Pancreas (tissue), 10 donors: ENCODE measurements around the gene CILP2. TPM values are rescaled to one million over a fixed set of nuclear protein-coding genes. Genes with fewer than 3 reads are reported as not detected.

Experiments used
- ATAC-seq, 4 donors: fragments of 200-7000 bp; cut with Tn5 transposase; one replicate each; pipeline versions ENCODE4 v1.8.0 to v1.9.1; 2020; ENCODE audit warnings: mild to moderate bottlenecking in 4 of 4, moderate library complexity in 4 of 4
- DNase-seq, 6 donors: peaks; one replicate each; pipeline ENCODE4 v3.0.0-alpha.2; 2020
- FAIRE-seq: peaks from 2 replicates; lab custom pipeline; 2012; peaks lifted over from hg19 to GRCh38; lab: Jason Lieb, UNC
- H3K27ac ChIP-seq, 4 donors: fragments of 200-600 bp; sonication (generic); 1 replicate in 3 of 4; 2 replicates in 1 of 4; pipeline versions ENCODE4 v1.5.0 to v1.8.0; 2020
- H3K27me3 ChIP-seq, 4 donors: fragments of 200-600 bp; one replicate each; pipeline ENCODE4 v1.8.0; 2021
- H3K36me3 ChIP-seq, 3 donors: fragments of 200-600 bp; sonication (generic) in 1 of 3; one replicate each; pipeline versions ENCODE4 v1.5.0 to v1.8.0; 2020 to 2021
- H3K4me1 ChIP-seq, 3 donors: fragments of 200-600 bp; one replicate each; pipeline ENCODE4 v1.8.0; 2021
- H3K4me3 ChIP-seq, 4 donors: fragments of 200-600 bp; sonication (generic) in 2 of 4; one replicate each; pipeline versions ENCODE4 v1.5.0 to v1.8.0; 2020 to 2021
- H3K9me3 ChIP-seq, 4 donors: fragments of 200-600 bp; one replicate each; pipeline ENCODE4 v1.8.0; 2021
- CTCF ChIP-seq, 4 donors: fragments of 200-600 bp; sonication (generic) in 3 of 4; IDR thresholded peaks; one replicate each; pipeline versions ENCODE4 v1.5.0 to v1.8.0; 2021; ENCODE audit warnings: antibody characterized with exemption in 4 of 4
- WGBS, 2 donors: extraction: QIAGEN DNeasy Blood & Tissue Kit; methylation state at CpG; one replicate each; pipeline ENCODE4 v1.1.7; 2013; 5-methylcytosine and 5-hydroxymethylcytosine counted together
- intact Hi-C, 3 donors: fragments of 100-400 bp; cut with DNase I; formaldehyde crosslinking; loops; one replicate each; pipeline versions ENCODE4 v1.11.1 to v1.14.2; 2022
- polyA plus RNA-seq, 2 donors: library from polyadenylated mRNA; stranded (reverse); fragments of 200-250 nt; gene quantifications; one replicate each; pipeline ENCODE4 v1.2.3, GENCODE V29; 2013
- total RNA-seq, 6 donors: library from RNA; stranded (reverse); fragmentation: NEBNext Ultra II Directional in 4 of 6; extraction: Animal tissue kit (Norgen Biotek cat#: 25700) in 4 of 6; gene quantifications; one replicate each; pipeline versions ENCODE4 v1.2.1 to v1.2.4, GENCODE V29; 2021 to 2023
- donor health status: healthy with polysubstance abuse.
- donor health status: DM: no; HTN: no; CAD: no; lungs with moderate emphysema.
- donor health status: DM: no; HTN: no; CAD: no.
- donor health status: control.
- donor health status: control.
- donor health status: Bipolar disorder and iron deficiency.
- donor health status: DM: yes; HTN: yes; CAD: no.
- donor health status: DM: no; HTN: no; CAD: no.
- donor health status: DM: no; HTN: no; CAD: no.
- donor health status: DM: yes; HTN: yes; CAD: no.

CILP2 gene
- total and polyA plus RNA-seq, 8 donors, result 0.12 to 1.4 TPM; not detected in 6

DNA sequence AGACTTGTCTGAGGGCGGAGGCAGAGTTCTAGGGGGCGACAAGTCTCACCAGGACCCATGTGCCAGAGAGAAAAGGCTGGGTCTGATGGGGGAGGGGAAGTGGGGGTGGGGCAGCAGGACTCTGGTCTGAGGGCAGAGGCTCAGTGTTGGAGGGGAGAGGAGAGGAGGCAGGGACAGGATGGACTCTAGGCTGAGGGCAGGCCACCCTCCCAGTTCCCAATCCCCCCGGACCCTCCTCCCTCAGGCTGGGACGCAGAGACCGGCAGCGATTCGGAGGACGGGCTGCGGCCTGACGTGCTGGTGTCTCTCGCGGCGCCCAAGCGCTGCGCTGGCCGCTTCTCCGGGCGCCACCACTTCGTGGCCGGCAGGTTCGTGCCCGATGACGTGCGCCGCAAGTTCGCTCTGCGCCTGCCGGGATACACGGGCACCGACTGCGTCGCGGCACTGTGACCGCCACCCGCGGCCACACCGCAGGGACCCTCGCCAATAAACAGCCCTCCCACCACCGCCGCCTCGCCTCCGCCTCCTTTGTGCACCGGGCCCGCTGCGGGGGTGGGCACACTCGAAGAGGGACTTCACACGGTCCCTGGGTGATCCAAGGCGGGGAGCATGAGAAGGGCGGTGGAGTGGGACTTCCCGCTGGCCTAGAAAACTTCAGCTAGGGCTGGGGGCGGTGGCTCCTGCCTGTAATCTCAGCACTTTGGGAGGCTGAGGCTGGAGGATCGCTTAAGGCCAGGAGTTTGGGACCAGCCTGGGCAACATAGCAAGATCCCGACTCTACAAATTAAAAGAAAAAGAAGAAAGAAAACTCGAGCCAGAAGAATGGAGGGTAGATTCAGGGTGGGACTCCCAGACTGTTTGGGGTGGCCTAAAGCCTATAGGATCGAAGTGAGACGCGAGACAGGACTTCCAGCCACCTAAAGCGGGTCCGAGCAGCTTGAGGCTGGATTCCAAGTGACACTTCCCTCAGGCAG is 703 bp upstream of the CILP2 start:
- H3K4me1 ChIP-seq, result peaks cover 0 to 15% (median 0%) of the 10 kb centered on the region in 3 donors
- TF ChIP-seq CTCF (IDR thresholded peaks at IDR 0.05), result no peak
- peak in 2 of 4 donors; percentile 14 to 28 for ATAC-seq

GRCh38 chr19:19538785-19539166 is 711 bp downstream of the CILP2 start:
- Histone ChIP-seq H3K27me3 (peaks cover 0 to 14% (median 0%) of the 10 kb centered on the region in 4 donors), H3K27ac (no peak overlapping the region), H3K36me3 (no peaks in the 10 kb centered on the region), H3K4me1 (peaks cover 0 to 15% (median 0%) of the 10 kb centered on the region in 3 donors), H3K9me3 (no peaks in the 10 kb centered on the region), H3K4me3 (peak overlapping the region in 1 of 4 donors; percentile 34)
- 28 to 30% methylated on average over 7 of the region's 7 CpGs for WGBS, 2 donors
- TF ChIP-seq CTCF (IDR thresholded peaks at IDR 0.05), result no peak
- intact Hi-C loops, result loop anchor here in 1 of 3 donors (10.0 kb wide), 1 partner anchor 416 kb away; no protein-coding TSS in a partner anchor
- FAIRE-seq (no peak), DNase-seq (peak in 1 of 6 donors; percentile 14), ATAC-seq (no peak)

More for the DNA sequence above, 703 bp upstream of the CILP2 start:
- H3K36me3 ChIP-seq, result no peaks in the 10 kb centered on the region
- H3K9me3 ChIP-seq, result no peaks in the 10 kb centered on the region
- H3K27ac ChIP-seq, result no peak overlapping the region
- intact Hi-C loops, result loop anchor here in 1 of 3 donors (10.0 kb wide), 1 partner anchor 417 kb away; no protein-coding TSS in a partner anchor
- FAIRE-seq, result no peak
- peak overlapping the region in 1 of 4 donors; percentile 34 for H3K4me3 ChIP-seq
- 19 to 20% methylated on average over 56 to 59 of the region's 59 CpGs for WGBS, 2 donors
- peaks cover 0 to 14% (median 0%) of the 10 kb centered on the region in 4 donors for H3K27me3 ChIP-seq
- DNase-seq, result peak in 2 of 6 donors; percentile 30 to 70

- Histone ChIP-seq H3K9me3 (no peaks in the 10 kb centered on the region), H3K4me1 (peaks cover 0 to 15% (median 0%) of the 10 kb centered on the region in 3 donors), H3K27me3 (peaks cover 0 to 14% (median 0%) of the 10 kb centered on the region in 4 donors), H3K36me3 (no peaks in the 10 kb centered on the region), H3K27ac (no peak overlapping the region), H3K4me3 (no peak overlapping the region)
- no peak for FAIRE-seq
- intact Hi-C loops, result loop anchor here (10.0 kb wide), 3 partner anchors 95 to 415 kb away; no protein-coding TSS in a partner anchor
- 34 to 44% methylated on average over 19 of the region's 19 CpGs for WGBS, 2 donors
- DNase-seq, result peak in 2 of 6 donors; percentile 19 to 77
- ATAC-seq, result no peak
- TF ChIP-seq CTCF (IDR thresholded peaks at IDR 0.05), result no peak
Measured at GRCh38 chr19:19539698-19540063, 1.6 kb downstream of the CILP2 start.

DNA sequence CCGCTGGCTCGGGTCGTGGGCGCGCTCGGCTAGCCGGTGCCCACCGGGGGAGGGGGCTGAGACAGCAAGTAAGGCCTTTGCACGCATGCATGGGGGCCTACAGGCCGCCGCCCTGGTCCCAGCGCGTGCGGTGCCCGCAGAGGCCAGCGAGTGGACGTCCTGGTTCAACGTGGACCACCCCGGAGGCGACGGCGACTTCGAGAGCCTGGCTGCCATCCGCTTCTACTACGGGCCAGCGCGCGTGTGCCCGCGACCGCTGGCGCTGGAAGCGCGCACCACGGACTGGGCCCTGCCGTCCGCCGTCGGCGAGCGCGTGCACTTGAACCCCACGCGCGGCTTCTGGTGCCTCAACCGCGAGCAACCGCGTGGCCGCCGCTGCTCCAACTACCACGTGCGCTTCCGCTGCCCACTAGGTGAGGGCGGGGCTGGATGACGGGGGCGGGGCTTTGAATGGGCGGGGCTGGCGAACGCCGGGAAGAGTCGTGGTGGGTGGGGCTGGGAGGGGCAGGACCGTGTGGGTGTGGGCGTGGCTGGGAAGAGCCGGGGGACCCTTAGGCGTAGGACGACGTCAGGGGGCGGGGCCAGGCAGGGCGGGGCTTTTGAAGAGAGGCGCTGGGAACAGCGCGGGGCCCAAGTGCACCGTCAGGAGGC is 2.1 kb downstream of the CILP2 start:
- peaks cover 0 to 14% (median 0%) of the 10 kb centered on the region in 4 donors for H3K27me3 ChIP-seq
- H3K4me1 ChIP-seq, result peaks cover 0 to 15% (median 0%) of the 10 kb centered on the region in 3 donors
- TF ChIP-seq CTCF (IDR thresholded peaks at IDR 0.05), result no peak
- ATAC-seq (peak in 3 of 4 donors; percentile 10 to 66 (median 31)), DNase-seq (peak in 5 of 6 donors; percentile 33 to 69 (median 67)), FAIRE-seq (no peak)
- no peak overlapping the region for H3K27ac ChIP-seq
- H3K9me3 ChIP-seq, result no peaks in the 10 kb centered on the region
- peak overlapping the region in 1 of 4 donors; percentile 32 for H3K4me3 ChIP-seq
- WGBS, 2 donors, result 12 to 16% methylated on average over 70 to 74 of the region's 74 CpGs
- no peaks in the 10 kb centered on the region for H3K36me3 ChIP-seq
- intact Hi-C loops, result loop anchor here in 2 of 3 donors (10.0 kb wide), 2 partner anchors 95 to 405 kb away; no protein-coding TSS in a partner anchor
